Liver (tissue), 3 donors: ENCODE data around the gene VPS26C.

ENCODE experiments used
- JUND ChIP-seq, 2 donors: IDR thresholded peaks; 2 replicates each; pipeline ENCODE4 v1.6.1; 2016; ENCODE audit warnings: antibody characterized with exemption in 2 of 2
- RAD21 ChIP-seq, 2 donors: IDR thresholded peaks; 2 replicates each; pipeline ENCODE4 v1.6.1; 2016; ENCODE audit warnings: antibody characterized with exemption in 2 of 2, mild to moderate bottlenecking in 2 of 2
- REST ChIP-seq: IDR thresholded peaks from 2 replicates; pipeline ENCODE4 v1.6.1; 2016; ENCODE audit warnings: antibody characterized with exemption, mild to moderate bottlenecking
- TAF1 ChIP-seq: conservative IDR thresholded peaks from 2 replicates; pipeline ENCODE4 v1.6.1; 2016; ENCODE audit warnings: antibody characterized with exemption, mild to moderate bottlenecking
- TF ChIP-seq, protein P1 (sequence below): fragments of 150-350 bp; IDR thresholded peaks from 2 replicates; pipeline ENCODE4 v1.5.1; 2017; ENCODE audit warnings: improper control_type of control experiment, low read depth, low read length; ENCODE audit not compliant: missing input control
- donor health status: healthy.
- donor health status: healthy.

GRCh38 chr21:37181059-37181458 is 86.1 kb downstream of the VPS26C start:
- TF ChIP-seq, protein P1, sequence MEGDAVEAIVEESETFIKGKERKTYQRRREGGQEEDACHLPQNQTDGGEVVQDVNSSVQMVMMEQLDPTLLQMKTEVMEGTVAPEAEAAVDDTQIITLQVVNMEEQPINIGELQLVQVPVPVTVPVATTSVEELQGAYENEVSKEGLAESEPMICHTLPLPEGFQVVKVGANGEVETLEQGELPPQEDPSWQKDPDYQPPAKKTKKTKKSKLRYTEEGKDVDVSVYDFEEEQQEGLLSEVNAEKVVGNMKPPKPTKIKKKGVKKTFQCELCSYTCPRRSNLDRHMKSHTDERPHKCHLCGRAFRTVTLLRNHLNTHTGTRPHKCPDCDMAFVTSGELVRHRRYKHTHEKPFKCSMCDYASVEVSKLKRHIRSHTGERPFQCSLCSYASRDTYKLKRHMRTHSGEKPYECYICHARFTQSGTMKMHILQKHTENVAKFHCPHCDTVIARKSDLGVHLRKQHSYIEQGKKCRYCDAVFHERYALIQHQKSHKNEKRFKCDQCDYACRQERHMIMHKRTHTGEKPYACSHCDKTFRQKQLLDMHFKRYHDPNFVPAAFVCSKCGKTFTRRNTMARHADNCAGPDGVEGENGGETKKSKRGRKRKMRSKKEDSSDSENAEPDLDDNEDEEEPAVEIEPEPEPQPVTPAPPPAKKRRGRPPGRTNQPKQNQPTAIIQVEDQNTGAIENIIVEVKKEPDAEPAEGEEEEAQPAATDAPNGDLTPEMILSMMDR: no peak
- TF ChIP-seq JUND (IDR thresholded peaks at IDR 0.05) (no peak), RAD21 (IDR thresholded peaks at IDR 0.05) (no peak), TAF1 (no peak), REST (no peak)
